Lung (tissue), 12 donors: ENCODE data around the gene ARHGDIG. TPM values are rescaled to one million over a fixed set of nuclear protein-coding genes. Genes with fewer than 3 reads are reported as not detected.

Experiments used
- ATAC-seq: fragments of 200-7000 bp; cut with Tn5 transposase; one replicate; pipeline ENCODE4 v1.9.1; 2020; ENCODE audit warnings: moderate number of reproducible peaks; ENCODE audit not compliant: insufficient read depth, low FRiP score
- DNase-seq, 3 donors: peaks; one replicate each; pipeline ENCODE4 v3.0.0-alpha.2; 2013 to 2017
- H3K27ac ChIP-seq, 2 donors: one replicate each; pipeline ENCODE4 v1.5.1; 2013; ENCODE audit warnings: mild to moderate bottlenecking in 2 of 2, moderate library complexity in 2 of 2, control low read depth in 1 of 2, inconsistent platforms in 1 of 2, low read depth in 1 of 2, low read length in 1 of 2
- H3K27me3 ChIP-seq, 3 donors: one replicate each; pipeline ENCODE4 v1.5.1; 2013; ENCODE audit warnings: low read length in 2 of 3; ENCODE audit not compliant: control insufficient read depth in 3 of 3, insufficient read depth in 3 of 3
- H3K36me3 ChIP-seq, 4 donors: one replicate each; pipeline ENCODE4 v1.5.1; 2013; ENCODE audit warnings: low read length in 4 of 4, mild to moderate bottlenecking in 1 of 4, moderate library complexity in 1 of 4; ENCODE audit not compliant: control insufficient read depth in 4 of 4, insufficient read depth in 4 of 4
- H3K4me1 ChIP-seq, 5 donors: one replicate each; pipeline ENCODE4 v1.5.1; 2013; ENCODE audit warnings: low read length in 5 of 5, mild to moderate bottlenecking in 2 of 5, moderate library complexity in 1 of 5; ENCODE audit not compliant: control insufficient read depth in 5 of 5, insufficient read depth in 5 of 5
- H3K4me3 ChIP-seq: one replicate; pipeline ENCODE4 v1.5.1; 2013; ENCODE audit warnings: mild to moderate bottlenecking, control low read depth, moderate library complexity
- H3K9ac ChIP-seq, 2 donors: one replicate each; pipeline ENCODE4 v1.5.1; 2013; ENCODE audit warnings: low read length in 2 of 2, control low read depth in 1 of 2; ENCODE audit not compliant: insufficient read depth in 1 of 2
- H3K9me3 ChIP-seq, 4 donors: one replicate each; pipeline ENCODE4 v1.5.1; 2013; ENCODE audit warnings: low read length in 3 of 4, mild to moderate bottlenecking in 1 of 4, moderate library complexity in 1 of 4; ENCODE audit not compliant: control insufficient read depth in 4 of 4, insufficient read depth in 3 of 4
- WGBS, 2 donors: extraction: QIAGEN DNeasy Blood & Tissue Kit; methylation state at CpG; one replicate each; pipeline ENCODE4 v1.1.7; 2013; 5-methylcytosine and 5-hydroxymethylcytosine counted together
- polyA plus RNA-seq, 2 donors: library from polyadenylated mRNA; stranded (reverse); fragments of 200-250 nt; gene quantifications; one replicate each; pipeline ENCODE4 v1.2.1, GENCODE V29; 2013
- total RNA-seq, 2 donors: library from RNA; depleted of rRNA in 1 of 2; stranded (reverse); fragments of >200 nt in 1 of 2; gene quantifications; one replicate each; pipeline ENCODE4 v1.2.1, GENCODE V29; 2014 to 2021
- TF ChIP-seq, protein P1 (sequence below): IDR thresholded peaks from 2 replicates; pipeline ENCODE4 v1.5.1; 2012; ENCODE audit warnings: mild to moderate bottlenecking; ENCODE audit errors: control extremely low read depth, extremely low read depth
- donor health status: control.
- donor health status: control.
- donor health status: Bipolar disorder and iron deficiency.
- donor health status: healthy.
- donor health status: DM: yes; HTN: yes; CAD: no.

Gene ARHGDIG
- total and polyA plus RNA-seq, 4 donors = 0.07 to 0.58 (median 0.26) TPM; not detected in 1

DNA sequence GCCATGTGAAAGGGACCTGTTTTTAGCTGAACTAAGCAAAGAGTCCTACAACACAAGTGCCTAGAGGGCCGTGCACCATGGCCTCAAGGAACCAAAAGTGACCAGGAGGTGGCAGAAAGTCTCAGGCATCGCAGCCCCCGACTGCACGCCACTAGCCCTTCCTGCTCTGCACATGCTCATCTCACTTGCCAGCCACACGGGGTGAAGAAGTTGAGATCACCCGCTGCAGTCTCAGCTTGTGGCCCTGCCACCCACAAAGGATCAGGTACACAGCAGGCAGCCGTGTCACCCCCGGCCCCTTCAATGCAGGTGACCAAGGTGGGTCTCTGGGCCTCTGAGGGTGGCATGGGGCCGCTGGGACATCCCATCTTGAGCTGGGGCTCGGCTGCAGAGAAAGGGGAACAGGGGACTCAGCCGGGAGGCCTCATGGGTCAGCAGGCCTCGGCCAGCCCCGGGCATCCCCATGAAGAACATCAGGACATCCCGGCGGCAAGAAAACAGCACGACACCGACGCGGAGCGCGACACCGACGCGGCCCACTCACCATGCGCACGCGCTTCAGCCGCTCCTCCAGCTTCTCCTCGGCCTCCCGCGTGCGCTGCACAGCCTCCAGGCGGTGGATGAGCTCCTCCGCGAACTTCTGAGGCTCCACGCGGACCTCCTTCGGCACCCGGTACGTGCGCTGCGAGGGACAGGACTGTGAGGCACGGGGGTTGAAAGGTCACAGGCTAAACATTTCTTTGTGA, 23.5 kb downstream of the ARHGDIG start:
- Histone ChIP-seq H3K4me3 (no peak overlapping the region), H3K27me3 (no peaks in the 10 kb centered on the region), H3K27ac (no peak overlapping the region), H3K36me3 (peaks cover 0 to 41% (median 5%) of the 10 kb centered on the region in 4 donors), H3K4me1 (no peaks in the 10 kb centered on the region), H3K9me3 (no peaks in the 10 kb centered on the region), H3K9ac (no peak overlapping the region)
- WGBS, 2 donors = 88 to 89% methylated on average over 43 of the region's 43 CpGs
- TF ChIP-seq, protein P1, sequence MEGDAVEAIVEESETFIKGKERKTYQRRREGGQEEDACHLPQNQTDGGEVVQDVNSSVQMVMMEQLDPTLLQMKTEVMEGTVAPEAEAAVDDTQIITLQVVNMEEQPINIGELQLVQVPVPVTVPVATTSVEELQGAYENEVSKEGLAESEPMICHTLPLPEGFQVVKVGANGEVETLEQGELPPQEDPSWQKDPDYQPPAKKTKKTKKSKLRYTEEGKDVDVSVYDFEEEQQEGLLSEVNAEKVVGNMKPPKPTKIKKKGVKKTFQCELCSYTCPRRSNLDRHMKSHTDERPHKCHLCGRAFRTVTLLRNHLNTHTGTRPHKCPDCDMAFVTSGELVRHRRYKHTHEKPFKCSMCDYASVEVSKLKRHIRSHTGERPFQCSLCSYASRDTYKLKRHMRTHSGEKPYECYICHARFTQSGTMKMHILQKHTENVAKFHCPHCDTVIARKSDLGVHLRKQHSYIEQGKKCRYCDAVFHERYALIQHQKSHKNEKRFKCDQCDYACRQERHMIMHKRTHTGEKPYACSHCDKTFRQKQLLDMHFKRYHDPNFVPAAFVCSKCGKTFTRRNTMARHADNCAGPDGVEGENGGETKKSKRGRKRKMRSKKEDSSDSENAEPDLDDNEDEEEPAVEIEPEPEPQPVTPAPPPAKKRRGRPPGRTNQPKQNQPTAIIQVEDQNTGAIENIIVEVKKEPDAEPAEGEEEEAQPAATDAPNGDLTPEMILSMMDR = no peak
- peak in 2 of 3 donors; percentile 14 to 22 for DNase-seq
- ATAC-seq = no peak

DNA sequence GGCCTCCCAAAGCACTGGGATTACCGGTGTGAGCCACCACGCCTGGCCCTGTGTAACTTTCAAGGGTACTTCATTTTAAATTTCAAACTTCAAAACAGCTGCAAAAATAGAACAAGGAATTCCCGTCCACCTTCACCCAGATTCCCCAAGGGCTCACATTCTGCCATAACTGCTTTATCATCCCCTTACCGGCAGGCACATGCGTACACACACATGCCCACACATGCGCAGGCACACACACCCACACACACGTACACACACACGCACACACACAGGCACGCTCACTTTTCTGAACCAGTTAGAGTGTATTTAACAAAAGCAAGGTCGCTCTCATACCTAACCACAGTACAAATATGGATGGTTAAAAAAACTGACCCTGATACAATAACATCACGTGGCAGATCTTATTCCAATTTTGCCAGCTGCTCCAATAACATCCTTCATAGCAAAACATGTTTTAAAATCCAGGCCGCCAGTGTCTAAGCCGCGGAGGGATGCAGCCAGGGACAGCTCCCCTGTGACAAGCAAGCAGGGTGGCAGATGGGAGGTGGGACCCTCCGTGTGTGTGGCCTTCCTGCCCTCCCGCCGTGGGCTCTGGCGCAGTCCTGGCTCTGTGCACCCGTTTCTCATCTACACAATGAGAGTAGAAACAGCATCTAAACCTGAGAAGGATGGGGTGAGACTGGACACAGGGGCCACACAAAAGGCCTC, 25.7 kb downstream of the ARHGDIG start:
- 90 to 93% methylated on average over 19 of the region's 19 CpGs for WGBS, 2 donors
- Histone ChIP-seq H3K9ac (no peak overlapping the region), H3K9me3 (peaks cover 0 to 1% (median 0%) of the 10 kb centered on the region in 4 donors)

DNA sequence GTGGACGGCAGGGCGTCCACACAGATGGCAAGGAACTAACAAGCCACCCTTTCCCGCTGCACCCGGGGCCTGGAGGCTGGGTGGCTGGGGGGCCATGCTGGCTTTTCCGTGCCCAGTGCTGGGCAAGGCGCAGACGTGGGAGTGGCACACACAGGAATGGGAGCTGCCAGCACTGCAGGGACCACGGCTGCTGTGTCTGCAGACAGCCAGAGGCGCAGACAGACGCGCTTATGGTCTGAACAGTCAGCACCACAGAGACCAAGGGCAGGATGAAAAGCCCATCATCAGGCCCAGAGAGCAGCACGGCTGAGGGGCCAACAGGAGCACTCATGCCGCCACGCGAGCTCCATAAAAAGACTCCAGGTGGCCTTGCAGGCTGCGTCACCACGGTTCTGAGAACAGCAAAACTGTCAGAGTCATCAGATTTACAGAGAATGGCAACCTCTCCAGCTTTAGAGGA, 26.6 kb downstream of the ARHGDIG start:
- no peak for DNase-seq

More for the DNA sequence above, 25.7 kb downstream of the ARHGDIG start:
- no peak for DNase-seq
- Histone ChIP-seq H3K36me3 (peaks cover 0 to 44% (median 6%) of the 10 kb centered on the region in 4 donors), H3K4me3 (no peak overlapping the region), H3K27me3 (no peaks in the 10 kb centered on the region), H3K4me1 (no peaks in the 10 kb centered on the region), H3K27ac (no peak overlapping the region)
- no peak for ATAC-seq
- TF ChIP-seq, protein P1 = no peak

More for the DNA sequence above, 26.6 kb downstream of the ARHGDIG start:
- WGBS, 2 donors = 93 to 94% methylated on average over 17 of the region's 17 CpGs
- TF ChIP-seq, protein P1 = no peak
- H3K36me3 ChIP-seq = peaks cover 0 to 44% (median 6%) of the 10 kb centered on the region in 4 donors
- H3K9me3 ChIP-seq = peaks cover 0 to 1% (median 0%) of the 10 kb centered on the region in 4 donors
- ATAC-seq = no peak
- H3K9ac ChIP-seq = no peak overlapping the region
- no peak overlapping the region for H3K27ac ChIP-seq
- H3K4me3 ChIP-seq = no peak overlapping the region
- H3K27me3 ChIP-seq = no peaks in the 10 kb centered on the region
- H3K4me1 ChIP-seq = no peaks in the 10 kb centered on the region
